ENCODE data around the gene TET1. TPM values are rescaled to one million over a fixed set of nuclear protein-coding genes. Genes with fewer than 3 reads are reported as not detected.
A peak's percentile ranks its signal among the peaks of the same experiment; 100 is the strongest.
"Not testable (repeated sequence)": the region's sequence is repeated elsewhere in the genome, so short reads cannot be mapped to it uniquely, and the experiment has no call there.

The TET1 gene
- total and polyA plus RNA-seq, 2 of the 13 experiments (the other 11 are each of a cell fraction or from before 2014, with no cell fraction given) = 6.9 to 7.3 TPM

GRCh38 chr10:68610023-68610422, 49.9 kb downstream of the TET1 start:
- H4K20me1 ChIP-seq (ENCODE audit: insufficient read depth, low read length); in situ Hi-C loops (cut with HindIII; ENCODE audit: extremely low pct_ligation_motif_present, low pct_unique_long_range_greater_than_20kb); H3K27me3 ChIP-seq (ENCODE audit: control insufficient read depth in 1 of 2, insufficient read depth in 2 of 2, low read length in 2 of 2); H3K79me2 ChIP-seq (ENCODE audit: insufficient read depth, low read length); H3K9ac ChIP-seq (ENCODE audit: insufficient read depth, low read depth, low read length); H3K4me1 ChIP-seq (ENCODE audit: insufficient read depth, low read length); H3K4me2 ChIP-seq (ENCODE audit: low read depth, low read length); H3K27ac ChIP-seq (ENCODE audit: extremely low read length, insufficient read depth, low read length); H3K4me3 ChIP-seq (replicated peaks in 1 of 3; ENCODE audit: insufficient read depth in 1 of 3, low read depth in 2 of 3, low read length in 3 of 3); ATAC-seq; FAIRE-seq; H2AFZ ChIP-seq (ENCODE audit: low read length); H3K9me3 ChIP-seq (ENCODE audit: low read length); CTCF ChIA-PET (ENCODE audit: low intra/inter-chr PET ratio, low total read pairs); BruUV-seq (replicated peaks); intact Hi-C loops (cut with micrococcal nuclease; ENCODE audit: unreplicated experiment): not testable (repeated sequence)
- DNase-seq (ENCODE audit: low spot score) = peak; percentile 8
- peak; percentile 64 for TF ChIP-seq CEBPG (CRISPR knock-in tag; IDR thresholded peaks at IDR 0.05)
- TF ChIP-seq, protein P1, sequence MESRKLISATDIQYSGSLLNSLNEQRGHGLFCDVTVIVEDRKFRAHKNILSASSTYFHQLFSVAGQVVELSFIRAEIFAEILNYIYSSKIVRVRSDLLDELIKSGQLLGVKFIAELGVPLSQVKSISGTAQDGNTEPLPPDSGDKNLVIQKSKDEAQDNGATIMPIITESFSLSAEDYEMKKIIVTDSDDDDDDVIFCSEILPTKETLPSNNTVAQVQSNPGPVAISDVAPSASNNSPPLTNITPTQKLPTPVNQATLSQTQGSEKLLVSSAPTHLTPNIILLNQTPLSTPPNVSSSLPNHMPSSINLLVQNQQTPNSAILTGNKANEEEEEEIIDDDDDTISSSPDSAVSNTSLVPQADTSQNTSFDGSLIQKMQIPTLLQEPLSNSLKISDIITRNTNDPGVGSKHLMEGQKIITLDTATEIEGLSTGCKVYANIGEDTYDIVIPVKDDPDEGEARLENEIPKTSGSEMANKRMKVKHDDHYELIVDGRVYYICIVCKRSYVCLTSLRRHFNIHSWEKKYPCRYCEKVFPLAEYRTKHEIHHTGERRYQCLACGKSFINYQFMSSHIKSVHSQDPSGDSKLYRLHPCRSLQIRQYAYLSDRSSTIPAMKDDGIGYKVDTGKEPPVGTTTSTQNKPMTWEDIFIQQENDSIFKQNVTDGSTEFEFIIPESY (CRISPR knock-in tag; IDR thresholded peaks at IDR 0.05) = peak; percentile 63; the same call in 1 of the 2 replicates
- TF ChIP-seq ZNF460 (CRISPR knock-in tag; IDR thresholded peaks at IDR 0.05; ENCODE audit: borderline replicate concordance) = peak; percentile 86
- 0 out of 2 replicates have a peak, but pooled peaks have one; percentile 58 for TF ChIP-seq CEBPB (IDR thresholded peaks at IDR 0.05; ENCODE audit: borderline replicate concordance, low read depth, low read length)
- TF ChIP-seq ATF4 (CRISPR knock-in tag; IDR thresholded peaks at IDR 0.05) = peak in 1 of 2 experiments; percentile 73; a peak in 2 of 4 replicates
- peak; percentile 64; the same call in 1 of the 2 replicates for TF ChIP-seq ZMYM3 (CRISPR knock-in tag; IDR thresholded peaks at IDR 0.05)
- POLR2A ChIA-PET = interaction anchor here (0.8 to 1.9 kb wide), 2 partner anchors 10 to 50 kb away, joined by 3 to 6 read pairs; partner anchors contain the start of gene TET1
- WGBS (ENCODE audit: low lambda C conversion rate) = 88% methylated on average over 10 of the region's 10 CpGs
- peaks cover 5 to 12% of the 10 kb centered on the region in 2 experiments; a peak in 4 of 5 replicates for H3K36me3 ChIP-seq (replicated peaks in 1 of 2; ENCODE audit: control insufficient read depth in 1 of 2, insufficient read depth in 2 of 2, low read length in 2 of 2)

Data from HepG2 (cell line).